ENCODE results near the gene LAMA5. TPM values are rescaled to one million over a fixed set of nuclear protein-coding genes. Genes with fewer than 3 reads are reported as not detected.

LAMA5 gene
- total RNA-seq, 1 experiment from 2014 or later = 63.3 TPM

- in situ Hi-C loops (cut with HindIII; ENCODE audit: low pct_unique_long_range_greater_than_20kb, low sequenced_read_pairs) = no loop called here
Observed at GRCh38 chr20:62391165-62392076, 24.3 kb upstream of the LAMA5 start.

GRCh38 chr20:62390317-62391164, 23.4 kb upstream of the LAMA5 start:
- in situ Hi-C loops (cut with HindIII; ENCODE audit: low pct_unique_long_range_greater_than_20kb, low sequenced_read_pairs) = no loop called here
- DNase-seq (ENCODE audit: low read depth) = no peak

More at GRCh38 chr20:62391165-62392076, 24.3 kb upstream of the LAMA5 start:
- no peak for DNase-seq (ENCODE audit: low read depth)

- in situ Hi-C loops (cut with HindIII; ENCODE audit: low pct_unique_long_range_greater_than_20kb, low sequenced_read_pairs) = no loop called here
- DNase-seq (ENCODE audit: low read depth) = no peak
Observed at GRCh38 chr20:62389601-62390087, 22.5 kb upstream of the LAMA5 start.

- no peak for DNase-seq (ENCODE audit: low read depth)
- in situ Hi-C loops (cut with HindIII; ENCODE audit: low pct_unique_long_range_greater_than_20kb, low sequenced_read_pairs) = no loop called here
Observed at GRCh38 chr20:62388839-62389600, 21.9 kb upstream of the LAMA5 start.

GRCh38 chr20:62387933-62388635, 21.0 kb upstream of the LAMA5 start:
- DNase-seq (ENCODE audit: low read depth) = no peak
- in situ Hi-C loops (cut with HindIII; ENCODE audit: low pct_unique_long_range_greater_than_20kb, low sequenced_read_pairs) = no loop called here

GRCh38 chr20:62387219-62387913, 20.3 kb upstream of the LAMA5 start:
- in situ Hi-C loops (cut with HindIII; ENCODE audit: low pct_unique_long_range_greater_than_20kb, low sequenced_read_pairs) = no loop called here
- no peak for DNase-seq (ENCODE audit: low read depth)

- in situ Hi-C loops (cut with HindIII; ENCODE audit: low pct_unique_long_range_greater_than_20kb, low sequenced_read_pairs) = no loop called here
- DNase-seq (ENCODE audit: low read depth) = peak; percentile 87
Observed at GRCh38 chr20:62386383-62387218, 19.5 kb upstream of the LAMA5 start, which contains the start of gene RPS21. TSS of gene RPS21 (plus strand) at chr20:62387103. CDS start at chr20:62387339, 236 bp downstream.

GRCh38 chr20:62382306-62383198, 15.4 kb upstream of the LAMA5 start:
- peak; percentile 77 for DNase-seq (ENCODE audit: low read depth)
- in situ Hi-C loops (cut with HindIII; ENCODE audit: low pct_unique_long_range_greater_than_20kb, low sequenced_read_pairs) = no loop called here

- no peak for DNase-seq (ENCODE audit: low read depth)
- in situ Hi-C loops (cut with HindIII; ENCODE audit: low pct_unique_long_range_greater_than_20kb, low sequenced_read_pairs) = no loop called here
Observed at GRCh38 chr20:62381842-62382241, 14.7 kb upstream of the LAMA5 start.

- DNase-seq (ENCODE audit: low read depth) = peak; percentile 77
- in situ Hi-C loops (cut with HindIII; ENCODE audit: low pct_unique_long_range_greater_than_20kb, low sequenced_read_pairs) = no loop called here
Observed at GRCh38 chr20:62381202-62381797, 14.2 kb upstream of the LAMA5 start.

- in situ Hi-C loops (cut with HindIII; ENCODE audit: low pct_unique_long_range_greater_than_20kb, low sequenced_read_pairs) = no loop called here
- peak; percentile 35 for DNase-seq (ENCODE audit: low read depth)
Observed at GRCh38 chr20:62378215-62378614, 11.1 kb upstream of the LAMA5 start.

- in situ Hi-C loops (cut with HindIII; ENCODE audit: low pct_unique_long_range_greater_than_20kb, low sequenced_read_pairs) = no loop called here
- no peak for DNase-seq (ENCODE audit: low read depth)
Observed at GRCh38 chr20:62377615-62378178, 10.6 kb upstream of the LAMA5 start.

GRCh38 chr20:62377064-62377461, 10.0 kb upstream of the LAMA5 start:
- no peak for DNase-seq (ENCODE audit: low read depth)
- in situ Hi-C loops (cut with HindIII; ENCODE audit: low pct_unique_long_range_greater_than_20kb, low sequenced_read_pairs) = no loop called here

GRCh38 chr20:62376112-62377063, 9.3 kb upstream of the LAMA5 start:
- DNase-seq (ENCODE audit: low read depth) = no peak
- in situ Hi-C loops (cut with HindIII; ENCODE audit: low pct_unique_long_range_greater_than_20kb, low sequenced_read_pairs) = no loop called here

Measured in Caki2 (cell line).